Central memory CD4-positive, alpha-beta T cell (primary cell): Measurements from ENCODE around the gene MX1.
A peak's percentile ranks its signal among the peaks of the same experiment; 100 is the strongest.

Experiments
- DNase-seq: peaks from one replicate; pipeline ENCODE4 v3.0.0; 2022

Gene MX1

DNA sequence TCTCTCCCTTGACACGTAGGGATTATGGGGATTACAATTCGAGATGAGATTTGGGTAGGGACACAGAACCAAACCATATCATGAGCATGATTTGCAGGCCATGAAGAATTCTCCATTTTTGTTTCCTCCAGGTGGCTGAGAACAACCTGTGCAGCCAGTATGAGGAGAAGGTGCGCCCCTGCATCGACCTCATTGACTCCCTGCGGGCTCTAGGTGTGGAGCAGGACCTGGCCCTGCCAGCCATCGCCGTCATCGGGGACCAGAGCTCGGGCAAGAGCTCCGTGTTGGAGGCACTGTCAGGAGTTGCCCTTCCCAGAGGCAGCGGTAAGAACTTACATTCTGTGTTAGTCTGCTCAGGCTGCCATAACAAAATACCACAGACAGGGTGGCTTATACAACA lies 9.7 kb downstream of the MX1 start:
- DNase-seq = no peak

GRCh38 chr21:41437729-41438128 lies 11.7 kb downstream of the MX1 start:
- no peak for DNase-seq

- no peak for DNase-seq
Observed at GRCh38 chr21:41438425-41439113, 12.5 kb downstream of the MX1 start.

GRCh38 chr21:41439248-41439647 lies 13.2 kb downstream of the MX1 start:
- no peak for DNase-seq

- no peak for DNase-seq
Observed at GRCh38 chr21:41441546-41441945, 15.5 kb downstream of the MX1 start.

GRCh38 chr21:41442481-41443186 lies 16.6 kb downstream of the MX1 start:
- no peak for DNase-seq

GRCh38 chr21:41443562-41443961 lies 17.5 kb downstream of the MX1 start:
- no peak for DNase-seq

- DNase-seq = no peak
Observed at GRCh38 chr21:41444703-41445464, 18.8 kb downstream of the MX1 start.

- DNase-seq = no peak
Observed at GRCh38 chr21:41445465-41445862, 19.4 kb downstream of the MX1 start.

DNA sequence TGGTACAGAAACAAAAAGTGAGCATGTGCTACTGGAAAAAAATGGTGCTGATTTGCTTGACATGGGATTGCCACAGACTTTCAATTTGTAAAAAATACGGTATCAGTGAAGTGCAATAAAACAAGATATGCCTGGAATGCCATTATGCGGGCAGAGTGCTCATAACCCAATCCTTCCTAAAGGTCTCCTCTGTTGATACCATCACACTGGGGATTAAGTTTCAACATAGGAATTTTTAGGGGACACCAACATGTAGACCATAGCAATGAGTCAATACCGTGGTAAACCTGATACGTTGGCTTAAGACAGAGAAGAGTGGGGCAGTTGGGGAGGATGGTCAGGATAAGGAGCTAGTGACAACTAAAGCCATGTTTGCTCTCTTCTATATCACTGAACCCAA lies 20.5 kb downstream of the MX1 start:
- DNase-seq = no peak

DNA sequence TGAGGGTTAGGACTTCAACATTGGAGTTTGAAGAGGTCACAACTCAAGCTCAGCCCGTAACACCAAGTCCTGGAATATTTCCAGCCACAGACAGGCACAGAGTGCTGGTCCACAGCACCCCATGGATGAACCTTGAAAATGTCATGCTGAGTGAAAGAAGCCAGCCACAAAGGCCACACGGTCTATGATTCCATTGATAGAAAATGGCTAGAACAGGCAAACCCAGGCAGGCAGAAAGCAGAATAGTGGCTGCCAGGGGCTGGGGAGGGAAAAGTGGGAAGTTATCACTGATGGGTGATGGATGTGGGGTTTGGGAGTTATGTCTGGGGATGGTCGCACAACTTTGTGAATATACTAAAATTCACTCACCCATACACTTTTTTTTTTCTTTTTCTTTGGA lies 21.3 kb downstream of the MX1 start:
- no peak for DNase-seq

GRCh38 chr21:41449613-41450012 lies 23.6 kb downstream of the MX1 start:
- no peak for DNase-seq

- no peak for DNase-seq
Observed at GRCh38 chr21:41451753-41452676, 26.0 kb downstream of the MX1 start.

GRCh38 chr21:41453198-41453597 lies 27.2 kb downstream of the MX1 start:
- DNase-seq = no peak

- DNase-seq = no peak
Observed at GRCh38 chr21:41453761-41454160, 27.7 kb downstream of the MX1 start.

DNA sequence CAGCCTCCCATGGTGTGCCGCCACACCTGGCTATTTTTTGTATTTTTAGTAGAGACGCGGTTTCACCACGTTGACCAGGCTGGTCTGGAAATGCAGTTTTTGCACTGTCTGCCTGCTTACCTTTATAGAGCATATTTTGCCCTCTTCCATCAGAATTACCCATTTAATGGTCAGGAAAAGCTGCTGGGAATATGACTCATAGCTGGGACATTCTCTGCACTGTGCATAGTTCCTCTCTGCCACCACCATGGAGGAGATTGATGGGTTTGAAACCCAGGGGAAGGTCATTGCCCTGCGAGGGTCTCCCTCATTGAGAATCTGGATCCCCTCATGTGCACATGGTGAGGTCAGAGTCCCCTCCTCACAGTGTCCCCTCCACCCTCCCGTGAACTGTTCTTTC lies 32.1 kb downstream of the MX1 start:
- DNase-seq = no peak

- DNase-seq = no peak
Observed at GRCh38 chr21:41458559-41458958, 32.5 kb downstream of the MX1 start.

GRCh38 chr21:41459884-41460534 lies 34.0 kb downstream of the MX1 start:
- no peak for DNase-seq

- peak; percentile 25 for DNase-seq
Observed at GRCh38 chr21:41460578-41461527, 34.8 kb downstream of the MX1 start.

DNA sequence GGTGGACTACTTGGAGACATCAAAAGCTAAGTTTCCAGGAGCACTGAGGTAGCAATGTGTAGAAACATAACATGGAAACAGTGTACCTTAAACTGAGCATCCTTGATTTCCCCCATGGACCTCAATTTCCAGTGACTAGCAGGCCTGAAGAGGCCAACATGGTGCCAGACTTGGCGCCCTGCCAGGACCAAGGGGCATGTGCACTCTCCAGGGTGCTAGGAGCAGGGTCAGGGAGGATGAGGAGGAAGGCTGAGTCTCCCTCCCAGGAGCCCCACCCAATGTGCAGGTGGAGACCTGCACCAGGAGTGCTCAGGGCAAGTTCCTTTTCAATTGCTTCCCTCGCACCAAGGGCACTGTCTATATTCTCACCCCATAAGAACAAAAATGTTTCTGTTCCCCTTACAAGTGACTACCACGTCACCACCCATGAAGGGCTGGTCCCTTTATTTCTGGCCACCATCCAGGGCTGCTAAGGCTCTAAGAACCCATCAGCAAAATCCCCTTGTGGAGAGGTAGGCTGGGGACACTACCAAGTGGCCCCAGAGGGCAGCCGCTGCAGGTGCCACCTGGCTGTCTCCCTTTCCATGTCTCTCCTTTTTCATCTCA lies 39.2 kb downstream of the MX1 start:
- no peak for DNase-seq
